OCI-LY3 (cell line): Measurements from ENCODE around the gene SYNE2.

Source experiments
- CTCF ChIP-seq: fragments of 200-600, 300-600 bp; sonication (generic); IDR thresholded peaks from 2 replicates; pipeline ENCODE4 v1.5.1; 2014; ENCODE audit warnings: antibody characterized with exemption, low read length, low read depth
- EZH2phosphoT487 ChIP-seq: fragments of 200-600 bp; shearing (Covaris generic); IDR thresholded peaks from 2 replicates; pipeline ENCODE4 v1.6.1; 2018; ENCODE audit warnings: antibody characterized with exemption, mixed run types, low read depth

GRCh38 chr14:64196056-64196455 lies 343.3 kb downstream of the SYNE2 start:
- TF ChIP-seq CTCF (no peak), EZH2phosphoT487 (no peak)
